KOPT-K1 (cell line): ENCODE measurements around the gene ZMIZ1.

Source experiments
- H3K27ac ChIP-seq: fragments of 200-600 bp; sonication (generic); 2 replicates; pipeline ENCODE4 v1.5.1; 2016; ENCODE audit warnings: antibody characterized with exemption, mild to moderate bottlenecking, low read depth, low read length; ENCODE audit not compliant: poor library complexity, severe bottlenecking
- H3K36me3 ChIP-seq: fragments of 200-600 bp; sonication (generic); 2 replicates; pipeline ENCODE4 v1.5.1; 2017; ENCODE audit warnings: antibody characterized with exemption, mild to moderate bottlenecking, low read length, moderate library complexity; ENCODE audit not compliant: insufficient read depth
- H3K9me3 ChIP-seq: fragments of 200-600 bp; sonication (generic); 2 replicates; pipeline ENCODE4 v1.5.1; 2017; ENCODE audit warnings: antibody characterized with exemption, low read length, mild to moderate bottlenecking; ENCODE audit not compliant: insufficient read depth, poor library complexity, severe bottlenecking

Gene ZMIZ1

DNA sequence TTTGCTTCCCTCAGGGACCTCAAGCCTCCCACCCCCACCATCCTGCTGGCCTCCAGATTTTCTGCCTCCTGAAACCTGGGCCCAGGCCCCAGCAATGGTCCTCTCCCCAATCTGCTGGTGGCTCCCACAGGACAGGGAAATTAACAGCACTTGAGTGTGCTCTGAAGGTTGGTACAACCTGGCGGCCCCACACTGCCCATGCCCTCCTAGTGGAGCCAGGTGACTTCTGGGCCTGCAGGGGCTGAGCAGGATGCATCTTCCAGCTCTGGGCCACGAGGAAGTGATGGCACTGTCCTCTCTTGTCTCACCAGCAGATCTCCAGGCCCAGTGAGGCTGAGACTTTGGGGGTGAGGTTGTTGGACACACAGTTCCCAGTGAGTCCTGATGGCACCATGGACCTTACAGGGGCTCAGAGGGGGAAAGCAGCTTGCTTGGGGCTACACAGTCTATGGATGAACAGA, 3.6 kb upstream of the ZMIZ1 start:
- no peaks in the 10 kb centered on the region for H3K36me3 ChIP-seq
- no peak overlapping the region for H3K27ac ChIP-seq
- no peaks in the 10 kb centered on the region for H3K9me3 ChIP-seq

DNA sequence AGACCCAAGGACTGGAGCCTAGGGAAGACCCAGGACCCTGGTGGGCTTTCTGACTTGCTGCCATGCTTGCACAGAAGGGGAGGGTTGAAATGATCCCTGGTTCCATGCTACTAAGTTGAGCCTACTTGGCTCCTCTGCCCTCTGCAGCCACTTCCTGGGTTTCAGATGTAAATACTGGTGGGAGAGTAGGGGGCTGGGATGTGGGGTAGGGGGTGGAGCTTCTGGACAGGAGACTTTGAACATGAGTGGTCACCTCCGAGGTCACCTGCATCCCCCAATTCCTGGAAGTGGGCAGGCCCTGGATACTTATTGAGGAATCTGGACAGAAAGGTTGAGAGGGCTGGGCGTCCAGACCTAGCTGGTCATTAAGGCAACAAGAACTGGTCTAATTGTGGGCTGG, 2.9 kb upstream of the ZMIZ1 start:
- no peak overlapping the region for H3K27ac ChIP-seq
- H3K36me3 ChIP-seq, result no peaks in the 10 kb centered on the region
- H3K9me3 ChIP-seq, result no peaks in the 10 kb centered on the region

DNA sequence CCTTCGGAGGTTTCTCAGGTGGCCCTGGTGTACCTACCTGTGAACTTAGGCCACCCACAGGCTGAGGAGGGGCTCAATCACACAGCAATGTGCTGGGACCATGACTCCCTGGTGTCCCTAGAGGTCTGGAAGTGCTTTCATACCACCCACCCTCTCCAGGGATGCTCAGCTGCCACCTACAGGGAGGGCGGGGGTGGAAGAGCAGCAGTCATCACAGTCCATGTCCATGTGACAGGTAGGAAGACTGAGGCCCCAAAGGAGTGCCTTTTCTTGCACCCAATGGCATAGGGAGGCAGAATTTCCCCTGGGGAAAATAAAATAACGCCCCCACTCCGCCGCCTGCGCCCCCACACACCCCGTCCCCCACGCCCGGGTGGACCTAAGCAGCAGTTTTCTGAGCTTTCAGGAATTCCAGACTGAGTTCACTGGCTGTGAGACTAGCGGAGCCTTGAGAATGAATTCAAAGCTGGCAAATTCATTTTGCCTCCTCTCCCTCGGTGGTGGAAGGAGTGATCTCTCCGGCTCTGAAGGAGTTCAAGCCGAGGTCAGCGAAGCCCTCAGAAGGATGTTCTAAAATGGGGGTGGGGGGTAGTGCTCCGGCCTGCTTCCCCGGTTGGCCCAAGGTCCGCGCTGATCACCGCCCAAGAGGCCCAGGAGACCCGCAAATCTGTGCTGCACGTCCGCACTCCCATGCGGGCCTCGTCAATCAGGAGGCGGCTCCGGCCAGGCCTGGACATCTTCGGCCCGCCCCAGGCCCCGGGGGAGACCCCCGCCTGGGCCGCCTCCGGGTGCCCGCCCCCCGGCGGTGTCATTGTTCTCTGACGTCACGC, 2.1 kb upstream of the ZMIZ1 start:
- H3K36me3 ChIP-seq, result no peaks in the 10 kb centered on the region
- H3K9me3 ChIP-seq, result no peaks in the 10 kb centered on the region
- no peak overlapping the region for H3K27ac ChIP-seq

DNA sequence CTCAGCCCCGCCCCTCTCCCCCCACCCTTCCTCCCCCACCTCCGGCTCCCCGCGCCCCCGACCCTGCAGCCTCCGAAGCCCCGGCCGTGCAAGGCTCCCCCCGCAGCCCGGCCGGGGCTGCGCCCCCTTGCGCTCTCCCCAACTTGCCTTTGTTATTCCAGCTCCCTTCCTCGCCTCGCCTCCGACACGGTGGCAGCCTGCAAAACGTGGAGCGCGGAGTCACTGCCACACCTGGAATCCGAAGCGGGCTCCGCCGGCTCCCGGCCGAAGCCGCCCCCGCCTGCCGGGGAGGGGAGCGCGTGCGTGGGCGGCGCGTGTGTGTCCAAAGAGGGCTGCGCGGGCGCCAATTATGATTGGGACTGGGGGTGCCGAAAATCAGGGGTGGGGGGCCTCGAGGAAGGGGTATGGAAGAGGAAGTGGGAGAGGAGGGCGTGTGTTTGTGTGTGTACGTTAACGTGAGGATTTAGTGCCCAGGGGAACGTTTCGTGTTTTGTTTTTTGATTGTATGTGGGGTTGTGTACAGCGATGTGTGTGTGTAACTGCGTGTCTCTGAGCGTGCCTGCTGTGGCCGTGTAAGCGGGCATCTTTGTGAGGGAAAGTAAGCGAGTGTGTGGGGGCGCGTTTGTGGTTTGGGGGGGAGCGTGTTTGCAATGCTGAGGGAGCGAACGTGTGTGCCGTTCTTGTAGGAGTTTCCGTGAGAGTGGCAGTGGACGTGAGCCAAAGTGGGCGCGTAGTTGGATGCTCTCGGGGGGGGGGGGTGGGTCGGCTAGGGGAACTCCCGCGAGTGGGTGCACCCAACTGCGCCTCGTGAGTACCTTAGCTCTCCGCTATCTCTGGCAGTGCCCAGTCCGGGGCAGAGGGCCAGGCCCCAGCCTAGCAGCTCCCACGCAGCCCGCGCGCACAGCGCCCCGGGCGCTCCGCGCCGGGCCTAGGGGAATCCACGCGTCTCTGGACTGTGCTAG, 1.2 kb upstream of the ZMIZ1 start:
- peak overlapping the region; percentile 72 for H3K27ac ChIP-seq
- no peaks in the 10 kb centered on the region for H3K36me3 ChIP-seq

DNA sequence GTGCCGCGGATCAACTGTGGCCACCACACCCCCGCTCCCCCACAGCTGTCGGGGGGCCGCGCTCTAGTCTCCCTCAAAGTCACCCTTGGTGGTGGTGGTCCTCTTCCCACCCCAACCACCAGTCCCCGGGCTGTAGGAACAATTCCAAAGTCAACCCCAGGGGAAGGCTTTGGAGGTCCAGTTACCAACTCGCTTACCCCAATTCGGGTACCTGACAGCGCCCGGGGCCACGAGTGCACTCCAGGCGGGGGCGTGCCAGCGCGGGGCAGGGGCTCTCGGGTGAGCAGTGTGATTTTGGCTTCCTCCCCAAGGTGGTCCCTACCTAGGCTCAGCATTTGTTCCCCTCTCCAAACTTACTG, 584 bp upstream of the ZMIZ1 start:
- no peaks in the 10 kb centered on the region for H3K36me3 ChIP-seq
- no peaks in the 10 kb centered on the region for H3K9me3 ChIP-seq
- peak overlapping the region; percentile 72 for H3K27ac ChIP-seq

More for the DNA sequence above, 1.2 kb upstream of the ZMIZ1 start:
- H3K9me3 ChIP-seq, result no peaks in the 10 kb centered on the region

DNA sequence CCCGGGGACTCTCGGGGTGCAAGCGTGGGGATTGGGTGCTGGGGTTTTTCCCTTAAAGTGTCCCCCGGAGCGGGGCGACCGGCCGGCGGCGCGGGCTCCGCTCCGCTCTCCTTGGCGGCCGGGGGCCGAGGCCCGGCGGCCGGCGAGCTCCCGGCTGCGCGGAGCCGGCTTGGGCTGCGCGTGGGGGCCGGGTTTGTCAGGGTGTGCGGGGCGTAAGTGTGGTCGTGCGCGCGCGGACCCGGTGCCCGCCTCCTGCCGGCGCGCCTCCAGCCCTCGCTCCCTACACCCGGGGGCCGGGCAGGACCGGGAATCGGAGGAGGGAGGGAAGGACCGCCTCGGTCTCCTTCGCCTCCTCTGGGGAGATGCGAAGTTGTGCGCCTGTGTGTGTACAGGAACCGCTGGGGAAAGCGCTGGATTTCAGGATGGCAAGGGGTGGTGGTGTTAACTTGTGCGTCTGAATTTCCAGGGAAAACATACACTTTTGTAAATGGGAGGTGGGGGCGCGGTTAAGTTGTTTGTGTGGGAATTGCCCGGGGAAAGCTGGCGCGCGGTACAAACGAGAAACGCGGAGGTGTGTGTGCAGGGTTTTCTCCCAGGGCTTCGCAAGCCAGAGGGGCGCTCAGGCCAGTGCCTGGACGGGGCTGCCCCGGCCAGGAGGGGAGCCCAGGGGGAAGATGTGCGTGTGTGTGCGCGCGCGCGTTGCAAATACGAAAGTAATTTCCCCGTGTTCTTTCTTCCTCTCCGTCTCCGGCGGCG, 737 bp downstream of the ZMIZ1 start:
- H3K9me3 ChIP-seq, result no peaks in the 10 kb centered on the region
- H3K27ac ChIP-seq, result peak overlapping the region; percentile 72
- no peaks in the 10 kb centered on the region for H3K36me3 ChIP-seq

DNA sequence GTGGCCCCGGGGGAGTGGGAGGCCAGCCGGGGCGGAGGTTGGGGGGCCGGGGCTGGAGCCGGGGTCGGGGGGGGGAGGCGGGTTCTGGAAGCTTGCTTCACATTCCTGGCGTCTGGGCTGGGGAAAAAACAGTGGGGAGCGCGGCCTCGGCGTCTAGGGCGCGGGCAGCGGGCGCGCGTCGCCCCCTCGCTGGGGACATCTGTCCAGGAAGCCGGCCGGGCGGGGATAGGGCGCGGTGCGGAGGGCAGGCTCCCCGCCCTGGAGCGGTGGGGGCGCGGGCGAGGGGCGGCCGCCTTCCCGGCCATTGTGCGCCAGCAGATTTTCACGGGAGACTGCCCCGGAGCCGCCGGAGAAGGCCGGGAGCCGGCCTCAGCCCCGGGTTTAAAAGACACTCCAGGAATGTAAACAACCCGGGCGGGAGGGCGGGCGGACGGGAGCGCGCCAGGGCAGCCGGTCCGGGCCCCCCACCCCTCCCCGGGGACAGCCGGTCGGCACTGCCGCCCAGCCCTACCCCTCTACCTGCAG, 1.4 kb downstream of the ZMIZ1 start:
- Histone ChIP-seq H3K27ac (peak overlapping the region; percentile 72), H3K36me3 (no peaks in the 10 kb centered on the region)

DNA sequence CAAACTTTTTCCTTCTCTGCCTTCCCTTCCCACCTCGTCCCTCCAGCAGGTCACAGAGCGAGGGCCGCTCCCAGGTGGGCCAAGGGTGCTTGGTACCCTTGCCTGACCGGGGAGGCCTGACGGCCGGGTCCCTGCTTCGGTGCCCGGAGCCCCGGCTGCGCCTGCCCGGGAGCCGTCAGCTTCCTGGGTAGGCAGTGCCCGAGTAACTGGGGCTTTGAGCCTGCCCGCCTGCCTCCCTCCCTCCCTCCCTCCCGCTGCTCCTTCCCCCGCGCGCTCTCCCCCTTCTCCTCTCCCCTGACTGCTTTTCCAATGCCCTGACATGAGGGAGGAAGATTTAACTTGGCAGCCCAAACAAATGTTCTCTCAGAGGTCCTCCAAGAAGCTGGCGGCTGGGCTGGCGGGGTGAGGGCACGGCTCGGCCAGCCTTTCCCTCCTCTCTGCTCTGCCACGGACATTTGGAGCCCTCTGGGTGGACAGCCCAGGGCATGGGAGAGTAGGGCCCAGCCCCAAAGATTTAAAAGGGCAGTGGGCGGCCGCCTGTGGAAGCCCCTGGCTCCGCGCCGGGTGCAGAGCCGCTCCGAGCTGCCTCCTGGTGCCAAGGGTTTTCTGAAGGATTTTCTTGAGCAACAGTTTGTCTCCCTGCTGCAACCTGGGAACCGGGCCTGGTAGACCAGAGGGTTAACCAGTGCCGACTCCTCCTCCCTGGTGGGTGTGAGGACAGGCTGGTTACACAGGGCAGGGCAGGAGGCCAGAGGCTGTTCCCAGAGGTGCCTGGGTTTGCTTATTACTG, 2.0 kb downstream of the ZMIZ1 start:
- no peaks in the 10 kb centered on the region for H3K36me3 ChIP-seq
- H3K9me3 ChIP-seq, result no peaks in the 10 kb centered on the region
- peak overlapping the region; percentile 72 for H3K27ac ChIP-seq

More for the DNA sequence above, 1.4 kb downstream of the ZMIZ1 start:
- H3K9me3 ChIP-seq, result no peaks in the 10 kb centered on the region

DNA sequence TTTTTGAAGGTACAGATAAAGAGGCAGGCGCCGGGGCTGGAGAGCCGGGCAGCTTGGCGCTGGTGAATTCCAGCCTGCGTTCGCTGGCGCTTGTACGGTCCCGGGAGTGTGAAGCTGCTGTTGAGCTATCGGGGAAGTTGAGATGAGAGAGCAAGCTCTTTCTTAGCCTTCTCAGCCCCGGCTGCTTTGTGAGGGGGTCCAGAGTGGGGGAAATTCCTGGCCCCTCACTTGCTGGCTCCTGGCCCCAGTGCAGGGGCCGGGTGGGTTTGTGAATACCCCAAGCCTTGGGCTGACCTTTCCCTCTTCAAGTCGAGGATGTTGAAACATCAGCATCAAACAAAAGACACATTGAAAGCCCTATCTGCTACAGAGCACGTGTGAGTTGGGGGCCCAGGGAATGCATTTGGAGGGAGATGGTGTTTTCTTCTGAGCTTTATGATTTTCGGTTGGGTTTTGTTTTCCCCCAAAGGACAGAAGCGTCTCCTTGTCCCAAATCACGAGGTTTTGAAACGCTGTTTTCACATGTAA, 2.7 kb downstream of the ZMIZ1 start:
- H3K36me3 ChIP-seq, result no peaks in the 10 kb centered on the region
- H3K9me3 ChIP-seq, result no peaks in the 10 kb centered on the region
- H3K27ac ChIP-seq, result peak overlapping the region; percentile 72

DNA sequence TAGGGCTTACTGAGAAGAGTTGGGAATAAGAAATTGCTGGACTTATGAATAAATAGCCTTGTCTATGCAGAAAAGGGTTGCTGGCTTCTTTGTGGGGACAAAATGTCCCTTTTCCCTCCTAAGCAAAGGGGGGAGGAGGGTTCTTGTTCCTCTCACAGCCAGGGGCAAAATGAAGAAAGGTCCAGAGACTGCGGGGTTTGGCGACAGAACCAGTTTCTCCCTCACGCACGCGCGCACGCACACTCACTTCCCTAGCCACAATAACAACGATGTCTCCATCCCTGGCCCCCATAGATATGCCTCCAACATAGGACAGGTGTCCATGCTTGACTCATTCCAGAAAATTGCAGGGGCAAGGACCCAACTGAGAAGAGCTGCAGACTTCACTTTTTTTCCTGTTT, 3.3 kb downstream of the ZMIZ1 start:
- H3K36me3 ChIP-seq, result no peaks in the 10 kb centered on the region; the same call in 1 of the 2 replicates
- H3K9me3 ChIP-seq, result no peaks in the 10 kb centered on the region
- peak overlapping the region; percentile 72 for H3K27ac ChIP-seq

DNA sequence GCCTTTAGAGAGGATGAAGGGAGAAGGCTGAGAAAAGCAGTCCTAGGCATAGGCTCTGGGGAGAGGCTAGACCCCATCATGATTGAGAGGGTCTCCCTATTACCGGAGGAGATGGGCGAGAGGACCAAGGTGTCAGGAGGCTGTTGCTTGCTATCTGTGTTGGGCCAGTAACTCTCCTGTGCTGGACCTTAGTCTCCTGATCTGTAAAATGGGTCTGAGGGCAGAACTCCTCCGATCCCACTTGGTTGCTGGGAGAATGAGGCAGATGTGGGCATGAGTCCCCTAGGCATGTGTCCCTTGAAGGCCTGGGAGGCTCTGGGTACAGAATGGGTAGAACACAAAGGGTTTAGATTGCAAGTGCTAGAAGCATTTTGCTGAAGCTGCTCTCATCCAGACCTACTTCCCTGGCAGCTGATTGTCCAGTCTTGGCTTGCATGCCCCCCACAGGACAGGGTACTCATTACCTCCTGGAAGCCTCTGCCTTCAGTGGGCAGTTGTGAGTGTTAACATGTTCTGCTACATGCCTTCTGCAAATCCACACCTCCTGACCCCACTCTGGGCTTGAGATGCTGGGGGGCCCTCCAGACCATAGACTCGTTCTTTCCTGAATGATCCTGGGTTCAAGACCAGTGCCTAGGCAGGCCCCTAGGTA, 4.4 kb downstream of the ZMIZ1 start:
- Histone ChIP-seq H3K27ac (no peak overlapping the region), H3K9me3 (no peaks in the 10 kb centered on the region)

DNA sequence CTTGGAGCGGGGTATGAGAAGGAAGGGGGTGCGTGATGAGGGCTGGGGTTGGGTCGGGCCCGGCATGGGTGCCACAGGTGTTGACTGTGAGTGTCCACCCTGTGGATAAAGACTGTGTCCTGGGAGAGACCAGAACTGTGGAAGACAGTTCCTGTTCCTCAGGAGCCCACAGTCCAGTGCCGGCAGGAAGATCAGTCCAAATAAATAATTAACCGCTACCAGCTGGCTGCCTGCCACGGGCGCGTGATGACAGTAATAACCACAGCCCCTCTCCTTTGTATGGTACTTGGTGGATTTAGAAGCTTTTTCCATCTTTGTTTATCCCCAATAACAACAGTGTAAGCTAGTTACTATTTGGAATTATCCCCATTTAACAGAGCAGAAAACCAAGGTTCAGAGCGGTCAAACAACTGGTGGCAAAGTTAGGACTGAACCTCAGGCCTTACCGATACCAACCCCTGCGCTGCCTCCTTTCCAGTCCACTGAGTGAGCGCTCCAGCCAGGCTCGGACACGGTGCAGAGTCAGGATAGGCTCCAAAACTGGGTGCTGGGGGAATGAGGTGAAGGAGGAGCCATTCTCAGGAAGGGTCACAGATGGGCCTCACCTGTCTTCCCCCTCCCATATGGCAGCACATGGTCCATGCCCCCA, 5.1 kb downstream of the ZMIZ1 start:
- H3K27ac ChIP-seq, result peak overlapping the region; percentile 14

More for the DNA sequence above, 4.4 kb downstream of the ZMIZ1 start:
- peaks cover 4% of the 10 kb centered on the region; the same call in 1 of the 2 replicates for H3K36me3 ChIP-seq

DNA sequence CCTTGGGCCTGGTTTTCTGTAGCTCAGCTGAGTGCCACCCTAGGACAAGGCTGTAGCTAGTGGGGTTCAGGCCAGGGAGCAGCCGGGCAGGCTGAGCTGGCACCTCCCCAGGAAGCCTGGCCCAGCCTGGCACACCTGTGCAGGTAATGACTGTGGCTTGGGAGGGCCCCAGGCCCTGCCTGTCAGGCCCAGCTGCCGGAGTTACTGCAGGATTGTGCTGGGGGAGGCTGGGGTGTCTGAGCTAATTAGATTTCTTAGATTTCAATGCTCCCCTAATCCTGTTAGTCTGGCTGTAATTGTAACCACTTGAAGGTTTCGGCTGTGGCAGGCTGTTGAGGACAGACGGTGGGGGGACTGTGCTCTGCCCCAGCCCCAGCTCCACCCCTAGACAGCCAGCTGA, 6.0 kb downstream of the ZMIZ1 start:
- peak overlapping the region; percentile 14 for H3K27ac ChIP-seq
- H3K9me3 ChIP-seq, result no peaks in the 10 kb centered on the region
- peaks cover 4% of the 10 kb centered on the region; the same call in 1 of the 2 replicates for H3K36me3 ChIP-seq

More for the DNA sequence above, 5.1 kb downstream of the ZMIZ1 start:
- Histone ChIP-seq H3K9me3 (no peaks in the 10 kb centered on the region), H3K36me3 (peaks cover 4% of the 10 kb centered on the region; the same call in 1 of the 2 replicates)
